PC-9 (cell line): ENCODE results near the gene NLN. TPM values are rescaled to one million over a fixed set of nuclear protein-coding genes. Genes with fewer than 3 reads are reported as not detected.

Source experiments
- BruUV-seq: library from RNA; stranded (reverse); fragments of 400-500 nt; replicated peaks from 2 replicates; lab custom pipeline; 2021; lab: Mats Ljungman, UMichigan
- CTCF ChIA-PET: fragments of 300-600 bp; sonication (Branson Sonifier 250); formaldehyde crosslinking; loops from one replicate; lab custom pipeline; 2022; ENCODE audit warnings: antibody characterized with exemption; lab: Charles Lee
- POLR2A ChIA-PET: fragments of 300-600 bp; sonication (Branson Sonifier 250); formaldehyde crosslinking; loops from one replicate; lab custom pipeline; 2022; ENCODE audit warnings: antibody characterized with exemption; ENCODE audit not compliant: unreplicated experiment; lab: Charles Lee
- DNase-seq, 2 experiments: peaks; one replicate each; pipeline versions ENCODE4 v3.0.0 to v3.0.0-alpha.2; 2015 to 2022; ENCODE audit warnings: mixed read lengths in 1 of 2
- H2AFZ ChIP-seq: fragments of 200-600 bp; sonication (generic); 2 replicates; pipeline ENCODE4 v1.8.1; 2017; ENCODE audit warnings: antibody characterized with exemption
- H3F3A ChIP-seq: fragments of 200-600 bp; sonication (generic); 2 replicates; pipeline ENCODE4 v1.8.1; 2017; ENCODE audit warnings: antibody characterized with exemption, mild to moderate bottlenecking, low read depth; ENCODE audit not compliant: insufficient read depth
- H3K27ac ChIP-seq: fragments of 200-600 bp; sonication (generic); 2 replicates; pipeline ENCODE4 v1.6.1; 2016; ENCODE audit warnings: mixed run types
- H3K27me3 ChIP-seq: fragments of 200-600 bp; sonication (generic); 2 replicates; pipeline ENCODE4 v1.6.1; 2016; ENCODE audit warnings: low read depth, mixed run types; ENCODE audit not compliant: insufficient read depth
- H3K36me3 ChIP-seq: fragments of 200-600 bp; sonication (generic); 2 replicates; pipeline ENCODE4 v1.6.1; 2016; ENCODE audit warnings: low read depth, mixed run types
- H3K4me1 ChIP-seq: fragments of 200-600 bp; sonication (generic); replicated peaks from 2 replicates; pipeline ENCODE4 v1.6.1; 2016; ENCODE audit warnings: mixed run types; ENCODE audit not compliant: insufficient read depth
- H3K4me2 ChIP-seq: fragments of 200-600 bp; sonication (generic); 2 replicates; pipeline ENCODE4 v1.6.1; 2017; ENCODE audit warnings: mixed run types
- H3K4me3 ChIP-seq: fragments of 200-600 bp; sonication (generic); 2 replicates; pipeline ENCODE4 v1.6.1; 2016; ENCODE audit warnings: mixed run types
- H3K79me2 ChIP-seq: fragments of 200-600 bp; sonication (generic); 2 replicates; pipeline ENCODE4 v1.6.1; 2017; ENCODE audit warnings: low read depth, mixed run types
- H3K9me2 ChIP-seq: fragments of 200-600 bp; sonication (generic); 2 replicates; pipeline ENCODE4 v1.8.1; 2017; ENCODE audit warnings: mild to moderate bottlenecking; ENCODE audit not compliant: insufficient read depth
- H3K9me3 ChIP-seq: fragments of 200-600 bp; sonication (generic); 2 replicates; pipeline ENCODE4 v1.8.1; 2016; ENCODE audit warnings: low read depth; ENCODE audit not compliant: insufficient read depth
- H4K20me1 ChIP-seq: fragments of 200-600 bp; sonication (generic); 2 replicates; pipeline ENCODE4 v1.8.1; 2017; ENCODE audit not compliant: insufficient read depth
- CTCF ChIP-seq: fragments of 200-600 bp; sonication (generic); conservative IDR thresholded peaks from 2 replicates; pipeline ENCODE4 v1.6.1; 2017; ENCODE audit warnings: mixed run types, antibody characterized with exemption, mild to moderate bottlenecking, moderate library complexity
- EZH2 ChIP-seq: fragments of 200-600 bp; sonication (generic); IDR thresholded peaks from 2 replicates; pipeline ENCODE4 v1.8.0; 2017; ENCODE audit warnings: antibody characterized with exemption, low read depth
- intact Hi-C: fragments of 100-400 bp; cut with micrococcal nuclease; formaldehyde crosslinking; loops from one replicate; pipeline ENCODE4 v1.10.0; 2022; ENCODE audit not compliant: unreplicated experiment
- total RNA-seq: library from RNA; stranded (reverse); gene quantifications from 2 replicates; pipeline ENCODE4 v1.2.3, GENCODE V29; 2021

NLN gene
- total RNA-seq, 1 experiment from 2014 or later = 56.7 TPM

GRCh38 chr5:65796751-65797316 lies 74.8 kb downstream of the NLN start:
- DNase-seq = no peak
- TF ChIP-seq EZH2 (no peak), CTCF (no peak)
- BruUV-seq = no TSS peak
- H4K20me1 ChIP-seq = no peaks in the 10 kb centered on the region
- no peaks in the 10 kb centered on the region for H3K9me3 ChIP-seq
- CTCF ChIA-PET = no interaction called here
- H3K27me3 ChIP-seq = no peaks in the 10 kb centered on the region
- H2AFZ ChIP-seq = no peak overlapping the region
- H3K4me2 ChIP-seq = no peak overlapping the region
- no peaks in the 10 kb centered on the region for H3K79me2 ChIP-seq
- no peaks in the 10 kb centered on the region for H3K4me1 ChIP-seq
- no peaks in the 10 kb centered on the region for H3K9me2 ChIP-seq
- POLR2A ChIA-PET = interaction anchor here (0.6 kb wide), 1 partner anchor 975 kb away, joined by 4 read pairs; no protein-coding TSS in a partner anchor
- intact Hi-C loops = no loop called here
- no peak overlapping the region for H3K4me3 ChIP-seq
- H3K36me3 ChIP-seq = no peaks in the 10 kb centered on the region
- H3K27ac ChIP-seq = no peak overlapping the region
- no peaks in the 10 kb centered on the region for H3F3A ChIP-seq

GRCh38 chr5:65797481-65797880 lies 75.5 kb downstream of the NLN start:
- Histone ChIP-seq H3K36me3 (no peaks in the 10 kb centered on the region), H3K9me2 (no peaks in the 10 kb centered on the region), H3K4me3 (no peak overlapping the region), H3K9me3 (no peaks in the 10 kb centered on the region), H3F3A (no peaks in the 10 kb centered on the region), H4K20me1 (no peaks in the 10 kb centered on the region), H3K4me1 (no peaks in the 10 kb centered on the region), H3K27me3 (no peaks in the 10 kb centered on the region), H3K79me2 (no peaks in the 10 kb centered on the region), H2AFZ (no peak overlapping the region), H3K27ac (no peak overlapping the region), H3K4me2 (no peak overlapping the region)
- TF ChIP-seq EZH2 (no peak), CTCF (no peak)
- CTCF ChIA-PET = no interaction called here
- DNase-seq = no peak
- intact Hi-C loops = no loop called here
- BruUV-seq = no TSS peak
- POLR2A ChIA-PET = no interaction called here

DNA sequence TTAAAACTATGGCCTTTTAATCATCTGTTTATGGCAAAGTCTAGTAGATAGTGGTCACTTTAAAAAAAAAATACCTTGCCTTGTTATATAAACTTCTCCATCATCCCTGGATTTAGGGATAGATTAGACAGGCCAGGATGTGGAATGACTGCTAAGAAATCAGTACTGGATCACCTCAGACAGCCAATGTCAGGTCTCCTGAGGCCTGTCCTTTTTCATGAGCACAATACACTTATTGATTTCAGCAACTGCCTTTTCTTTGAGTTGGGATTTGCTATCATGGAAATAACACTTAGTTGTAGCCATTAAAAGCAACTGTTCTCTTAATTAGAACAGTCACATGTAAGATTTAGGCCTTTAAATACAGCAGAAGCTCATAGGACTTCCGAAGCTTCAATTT lies 77.9 kb downstream of the NLN start:
- Histone ChIP-seq H4K20me1 (no peaks in the 10 kb centered on the region), H3K36me3 (no peaks in the 10 kb centered on the region), H3K4me3 (no peak overlapping the region), H3K4me2 (no peak overlapping the region), H2AFZ (no peak overlapping the region), H3K27me3 (no peaks in the 10 kb centered on the region), H3K9me2 (no peaks in the 10 kb centered on the region), H3K27ac (no peak overlapping the region), H3F3A (no peaks in the 10 kb centered on the region), H3K79me2 (no peaks in the 10 kb centered on the region), H3K9me3 (no peaks in the 10 kb centered on the region), H3K4me1 (no peaks in the 10 kb centered on the region)
- ChIA-PET CTCF (no interaction called here), POLR2A (no interaction called here)
- BruUV-seq = no TSS peak
- intact Hi-C loops = no loop called here
- DNase-seq = no peak
- TF ChIP-seq EZH2 = no peak
- TF ChIP-seq CTCF = no peak
